LNCaP clone FGC (cell line): Measurements from ENCODE around the gene RCCD1.

Experiments
- DNase-seq: peaks from one replicate; pipeline ENCODE4 v3.0.0-alpha.2; 2011; ENCODE audit warnings: low read depth
- H3K4me3 ChIP-seq: 2 replicates; pipeline ENCODE4 v1.5.1; 2011; ENCODE audit warnings: mild to moderate bottlenecking, low read depth, low read length, control low read depth
- TF ChIP-seq, protein P1 (sequence below): IDR thresholded peaks from 2 replicates; pipeline ENCODE4 v1.5.1; 2012; ENCODE audit warnings: mild to moderate bottlenecking; ENCODE audit not compliant: control insufficient read depth, insufficient read depth; ENCODE audit errors: extremely low read depth

The RCCD1 gene

DNA sequence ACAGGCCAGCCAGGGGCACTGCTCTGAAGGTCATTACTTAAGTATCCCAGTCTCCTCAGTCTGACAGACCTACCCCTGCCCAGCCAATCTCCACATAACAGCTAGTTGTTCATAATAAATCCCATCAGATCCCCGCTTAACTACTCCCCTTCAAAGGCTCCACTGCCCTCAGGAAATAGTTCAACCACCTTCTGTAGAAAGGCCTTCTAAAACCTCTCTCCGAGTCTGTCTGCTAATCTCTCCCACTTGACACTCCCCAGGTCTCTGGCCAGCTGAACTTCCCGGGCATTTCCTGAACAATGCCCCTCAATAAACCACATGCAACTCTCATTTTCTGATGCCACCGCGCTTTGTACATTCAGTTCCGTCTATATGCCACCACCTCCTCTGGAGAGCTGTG, 33.6 kb downstream of the RCCD1 start:
- DNase-seq = no peak
- TF ChIP-seq, protein P1, sequence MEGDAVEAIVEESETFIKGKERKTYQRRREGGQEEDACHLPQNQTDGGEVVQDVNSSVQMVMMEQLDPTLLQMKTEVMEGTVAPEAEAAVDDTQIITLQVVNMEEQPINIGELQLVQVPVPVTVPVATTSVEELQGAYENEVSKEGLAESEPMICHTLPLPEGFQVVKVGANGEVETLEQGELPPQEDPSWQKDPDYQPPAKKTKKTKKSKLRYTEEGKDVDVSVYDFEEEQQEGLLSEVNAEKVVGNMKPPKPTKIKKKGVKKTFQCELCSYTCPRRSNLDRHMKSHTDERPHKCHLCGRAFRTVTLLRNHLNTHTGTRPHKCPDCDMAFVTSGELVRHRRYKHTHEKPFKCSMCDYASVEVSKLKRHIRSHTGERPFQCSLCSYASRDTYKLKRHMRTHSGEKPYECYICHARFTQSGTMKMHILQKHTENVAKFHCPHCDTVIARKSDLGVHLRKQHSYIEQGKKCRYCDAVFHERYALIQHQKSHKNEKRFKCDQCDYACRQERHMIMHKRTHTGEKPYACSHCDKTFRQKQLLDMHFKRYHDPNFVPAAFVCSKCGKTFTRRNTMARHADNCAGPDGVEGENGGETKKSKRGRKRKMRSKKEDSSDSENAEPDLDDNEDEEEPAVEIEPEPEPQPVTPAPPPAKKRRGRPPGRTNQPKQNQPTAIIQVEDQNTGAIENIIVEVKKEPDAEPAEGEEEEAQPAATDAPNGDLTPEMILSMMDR = no peak
- H3K4me3 ChIP-seq = no peak overlapping the region

DNA sequence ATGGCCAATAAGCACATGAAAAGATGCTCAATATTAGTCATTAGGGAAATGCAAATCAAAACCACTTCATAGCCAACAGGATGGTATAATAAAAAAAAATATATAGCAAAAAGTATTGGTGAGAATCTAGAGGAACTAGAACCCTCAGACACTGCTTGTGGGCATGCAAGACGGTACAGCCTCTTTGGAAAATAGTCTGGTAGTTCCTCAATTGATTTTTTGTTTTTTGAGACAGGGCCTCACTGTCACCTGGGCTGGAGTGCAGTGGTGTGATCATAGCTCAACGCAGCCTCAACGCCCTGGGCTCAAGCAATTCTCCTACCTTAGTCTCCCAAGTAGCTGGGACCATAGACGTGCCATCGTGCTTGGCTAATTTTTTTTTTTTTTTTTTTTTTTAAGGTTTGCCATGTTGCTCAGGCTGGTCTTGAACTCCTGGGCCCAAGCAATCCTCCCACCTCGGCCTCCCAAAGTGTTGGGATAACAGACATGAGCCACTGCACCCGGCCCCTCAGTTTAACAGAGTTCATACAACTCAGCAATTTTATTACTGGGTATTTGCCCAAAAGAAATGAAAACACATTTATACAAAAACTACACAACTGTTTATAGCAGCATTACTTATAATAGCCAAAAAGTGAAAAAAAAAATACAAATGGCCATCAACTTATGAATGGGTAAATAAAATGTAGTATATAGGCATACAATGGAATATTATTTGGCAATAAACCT, 34.5 kb downstream of the RCCD1 start:
- no peak overlapping the region for H3K4me3 ChIP-seq
- TF ChIP-seq, protein P1 = no peak
- no peak for DNase-seq

DNA sequence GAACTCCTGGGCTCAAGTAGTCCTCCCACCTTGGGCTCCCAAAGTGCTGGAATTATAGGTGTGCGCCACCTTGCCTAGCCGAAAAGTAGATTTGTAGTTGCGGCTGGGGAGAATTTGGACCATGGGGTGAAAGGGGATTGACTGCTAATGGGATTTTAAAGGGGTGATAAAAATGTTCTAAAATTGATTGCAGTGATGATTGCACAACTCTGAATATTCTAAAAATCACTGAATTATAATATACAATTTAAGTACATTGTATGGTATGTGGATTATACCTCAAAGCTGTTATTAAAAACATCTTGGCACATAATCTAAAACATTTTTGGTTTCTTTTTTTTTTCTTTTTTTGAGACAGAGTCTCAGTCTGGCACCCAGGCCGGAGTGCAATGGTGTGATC, 35.8 kb downstream of the RCCD1 start:
- DNase-seq = no peak
- no peak overlapping the region for H3K4me3 ChIP-seq
- TF ChIP-seq, protein P1 = no peak

DNA sequence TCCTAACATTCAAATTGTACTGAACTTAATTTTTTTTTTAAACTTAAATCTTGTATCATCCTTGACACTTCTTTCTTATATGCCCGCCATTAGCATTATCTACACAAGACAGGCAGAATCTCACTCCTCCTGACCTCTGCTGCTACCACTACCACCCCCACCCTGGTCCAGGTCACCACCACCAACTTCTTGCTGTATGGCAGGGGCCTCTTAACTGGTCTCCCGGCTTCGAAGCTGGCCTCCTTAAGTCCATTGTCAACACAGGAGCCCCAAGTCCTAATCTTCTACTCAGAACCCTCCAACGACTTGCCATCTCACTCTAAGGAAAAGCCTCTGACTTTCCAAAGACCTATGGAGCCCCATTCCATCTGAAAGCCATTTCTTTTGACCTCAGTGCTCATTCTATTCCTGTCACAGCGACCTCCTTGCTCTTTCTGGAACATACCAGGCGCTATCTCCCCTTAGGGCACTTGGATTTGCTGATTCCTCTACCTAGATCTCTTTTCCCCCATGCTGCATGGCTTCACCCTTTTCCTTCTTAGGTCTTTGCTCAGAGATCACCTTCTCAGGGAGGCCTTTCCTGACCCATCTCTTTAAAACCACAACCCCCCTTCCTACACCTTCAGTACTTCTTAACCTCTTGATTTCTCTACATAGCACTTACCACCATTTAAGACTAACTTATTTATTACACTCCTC, 37.1 kb downstream of the RCCD1 start:
- DNase-seq = no peak
- TF ChIP-seq, protein P1 = no peak
- no peak overlapping the region for H3K4me3 ChIP-seq

DNA sequence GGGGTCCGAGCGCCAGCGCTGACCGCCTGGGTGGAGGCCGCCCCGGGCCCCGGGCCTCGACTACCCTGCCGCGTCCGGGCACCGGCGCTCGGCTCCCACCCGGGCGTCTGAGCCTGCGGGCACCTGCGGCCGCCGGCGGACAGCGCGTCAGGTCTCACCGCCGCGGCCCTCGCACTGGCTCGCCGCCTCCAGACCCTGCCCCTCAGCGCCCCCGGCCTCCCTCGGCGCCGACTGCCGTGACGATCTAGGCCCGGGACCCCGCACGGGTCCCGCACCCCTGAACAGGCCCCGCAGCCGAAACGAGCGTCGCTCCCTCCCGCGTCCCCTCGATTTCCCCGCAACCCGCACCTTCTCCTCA, 39.4 kb downstream of the RCCD1 start:
- no peak for DNase-seq
- TF ChIP-seq, protein P1 = no peak
- peak overlapping the region; percentile 94 for H3K4me3 ChIP-seq

DNA sequence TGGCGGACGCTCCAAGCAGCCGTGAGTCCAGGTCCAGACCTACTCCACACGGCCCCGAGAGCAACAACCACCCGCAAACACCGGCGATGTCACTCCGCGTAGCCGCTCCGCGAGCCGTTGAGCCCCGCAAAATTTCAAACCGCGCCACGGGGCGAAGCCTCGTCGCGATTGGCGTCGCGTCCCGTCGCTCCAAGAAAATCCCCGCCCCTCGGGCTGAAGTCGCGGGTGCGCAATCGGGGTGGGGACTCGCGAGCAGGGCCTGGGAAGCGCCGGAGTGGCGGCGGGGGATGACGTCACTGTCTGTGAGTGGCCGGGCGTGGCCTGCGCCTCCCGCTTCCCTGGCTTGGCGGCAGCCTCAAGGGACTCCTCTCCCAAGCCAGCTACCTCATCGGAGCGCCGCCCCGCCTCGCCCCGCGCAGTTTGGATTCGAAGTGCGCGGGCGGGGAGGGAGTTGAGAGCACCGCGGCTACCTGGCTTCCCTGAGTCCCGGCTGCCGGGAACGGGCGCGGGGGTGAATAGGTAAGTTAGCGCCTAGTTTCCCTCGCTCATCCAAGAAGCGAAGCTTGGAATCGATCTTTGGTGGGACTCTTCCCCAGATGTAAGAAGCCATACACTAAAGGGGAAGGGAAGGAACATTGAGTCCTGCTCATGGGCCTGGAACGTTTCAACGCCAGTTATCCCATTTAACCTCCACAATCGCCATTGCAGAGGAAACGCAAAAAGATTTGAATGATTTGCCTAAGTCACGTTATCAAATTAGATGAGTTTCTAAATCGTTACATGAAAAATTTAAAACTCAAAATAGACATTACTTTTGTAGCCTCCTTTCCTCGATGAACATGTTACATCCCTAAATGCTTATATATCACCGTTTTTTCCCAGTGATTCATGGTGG, 40.0 kb downstream of the RCCD1 start, which contains the start of gene PRC1:
Gene PRC1, minus strand, starts transcription at position 119 of the 895 bp plus-strand sequence. Its CDS starts 118 bp downstream, at position 1.
- H3K4me3 ChIP-seq = peak within 1 kb of the TSS; percentile 94
- TF ChIP-seq, protein P1 = no peak
- DNase-seq = peak; percentile 93
